BE2C (cell line): Measurements from ENCODE around the gene NDOR1.
A peak's percentile ranks its signal among the peaks of the same experiment; 100 is the strongest.

ENCODE experiments used
- DNase-seq: peaks from one replicate; pipeline ENCODE4 v3.0.0-alpha.2; 2020
- H3K27me3 ChIP-seq: fragments of 250-450 bp; sonication (Bioruptor Pico); 2 replicates; pipeline ENCODE4 v1.5.1; 2020; ENCODE audit warnings: mild to moderate bottlenecking
- H3K36me3 ChIP-seq: fragments of 250-450 bp; sonication (Bioruptor Pico); 2 replicates; pipeline ENCODE4 v1.5.1; 2020; ENCODE audit warnings: mild to moderate bottlenecking
- H3K4me1 ChIP-seq: fragments of 250-450 bp; sonication (Bioruptor Pico); 2 replicates; pipeline ENCODE4 v1.5.1; 2020
- H3K4me3 ChIP-seq: 2 replicates; pipeline ENCODE4 v1.5.1; 2011; ENCODE audit warnings: low read depth, low read length
- H3K9me3 ChIP-seq: fragments of 250-450 bp; sonication (Bioruptor Pico); 2 replicates; pipeline ENCODE4 v1.5.1; 2020
- CTCF ChIP-seq: IDR thresholded peaks from 2 replicates; pipeline ENCODE4 v1.5.1; 2012; ENCODE audit warnings: mild to moderate bottlenecking, low read depth, low read length

NDOR1 gene

DNA sequence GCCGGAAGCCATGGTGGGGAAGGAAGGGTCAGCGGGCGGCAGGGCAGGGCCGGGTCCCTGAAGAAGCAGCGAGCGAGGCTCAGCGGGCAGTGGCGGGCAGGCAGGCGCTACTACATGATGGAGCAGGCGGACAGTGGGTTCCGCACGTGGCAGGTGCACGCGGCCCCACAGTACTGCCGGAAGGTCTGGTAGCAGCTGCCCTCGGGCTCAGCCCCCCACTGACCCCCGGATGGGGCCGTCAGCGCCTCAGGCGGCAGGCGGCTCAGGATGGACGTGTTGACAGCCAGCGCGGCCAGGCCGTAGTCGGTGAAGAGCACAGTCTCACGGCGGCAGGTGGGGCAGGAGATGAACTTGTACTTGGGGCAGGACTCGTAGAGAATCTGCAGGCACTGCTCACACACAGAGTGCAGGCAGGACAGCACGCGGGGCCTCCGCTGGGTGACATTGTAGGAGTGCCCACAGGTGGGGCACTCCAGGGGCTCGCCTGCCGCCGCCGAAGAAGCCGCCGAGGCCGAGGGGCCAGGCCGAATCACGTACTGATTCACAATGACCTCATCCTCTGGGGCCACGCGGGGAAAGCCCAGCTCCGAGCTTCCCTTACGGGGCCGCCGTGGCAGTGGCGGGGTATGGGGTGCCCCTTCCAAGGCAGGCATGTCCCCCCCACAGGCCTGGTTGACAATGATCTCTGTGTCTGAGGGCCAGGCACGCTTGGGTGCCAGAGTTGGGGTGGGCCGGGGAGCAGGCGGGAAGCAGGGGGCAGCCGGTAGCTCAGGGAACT is 15.0 kb downstream of the NDOR1 start:
- H3K27me3 ChIP-seq = no peaks in the 10 kb centered on the region
- no peak overlapping the region for H3K4me3 ChIP-seq
- H3K9me3 ChIP-seq = no peaks in the 10 kb centered on the region
- H3K36me3 ChIP-seq = no peaks in the 10 kb centered on the region
- DNase-seq = no peak
- H3K4me1 ChIP-seq = peaks cover 16% of the 10 kb centered on the region
- no peak for TF ChIP-seq CTCF

DNA sequence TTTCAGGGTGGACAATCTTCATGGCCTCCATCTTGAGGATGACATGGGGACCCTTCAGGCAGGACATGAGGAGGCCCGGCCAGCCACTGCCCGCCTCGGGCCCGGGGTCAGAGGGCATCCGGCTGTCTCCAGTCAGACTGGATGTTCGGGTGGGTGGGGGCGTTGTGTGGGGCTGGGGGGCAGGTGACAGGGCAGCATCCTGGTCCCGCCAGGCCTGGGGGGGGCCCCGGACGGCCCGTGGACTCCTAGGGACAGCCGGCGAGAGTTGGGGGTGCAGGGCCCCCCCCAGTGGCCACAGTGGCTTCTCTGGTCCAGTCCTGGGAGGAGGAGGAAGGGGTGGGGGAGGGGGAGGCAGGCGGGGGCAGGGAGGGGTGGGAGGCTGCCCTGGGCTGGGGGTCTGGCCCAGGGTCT is 15.6 kb downstream of the NDOR1 start:
- peaks cover 16% of the 10 kb centered on the region for H3K4me1 ChIP-seq
- TF ChIP-seq CTCF = no peak
- H3K36me3 ChIP-seq = no peaks in the 10 kb centered on the region
- DNase-seq = no peak
- H3K9me3 ChIP-seq = no peaks in the 10 kb centered on the region
- H3K27me3 ChIP-seq = no peaks in the 10 kb centered on the region
- no peak overlapping the region for H3K4me3 ChIP-seq

DNA sequence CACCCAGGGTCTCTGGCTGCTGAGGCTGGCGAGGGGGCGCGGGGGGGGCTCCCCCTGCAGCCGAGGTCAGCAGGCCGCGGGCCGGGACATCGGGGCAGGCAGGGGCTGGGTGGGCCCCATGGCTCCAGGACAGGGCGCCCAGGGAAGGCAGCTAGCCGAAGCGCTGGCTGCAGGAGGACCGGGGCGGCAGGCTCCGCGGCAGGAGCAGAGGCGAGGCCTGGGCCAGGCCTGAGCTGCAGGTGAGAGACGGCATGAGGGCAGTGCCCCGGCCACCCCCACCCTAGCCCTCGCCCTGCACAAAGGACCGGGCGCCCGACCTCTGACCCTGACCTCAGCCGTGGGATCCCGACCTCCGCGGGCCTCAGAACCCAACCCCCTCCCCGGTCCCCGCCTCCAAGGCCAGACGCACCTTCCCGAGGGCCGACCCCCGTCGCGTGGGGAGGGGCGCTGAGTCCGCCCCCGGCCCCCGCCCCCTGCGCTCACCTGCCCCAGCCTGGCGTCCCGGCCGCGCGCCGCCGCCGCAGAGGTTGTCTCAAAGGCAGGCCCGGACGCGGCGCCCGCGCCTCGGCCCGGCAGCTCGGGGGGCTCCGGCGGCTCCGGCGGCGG is 16.1 kb downstream of the NDOR1 start:
- H3K9me3 ChIP-seq = no peaks in the 10 kb centered on the region
- no peak for TF ChIP-seq CTCF
- no peak for DNase-seq
- no peaks in the 10 kb centered on the region for H3K36me3 ChIP-seq
- H3K4me1 ChIP-seq = peaks cover 16% of the 10 kb centered on the region
- H3K4me3 ChIP-seq = peak overlapping the region; percentile 33
- H3K27me3 ChIP-seq = no peaks in the 10 kb centered on the region

GRCh38 chr9:137222190-137223077 is 16.9 kb downstream of the NDOR1 start, which contains the start of gene RNF208:
RNF208 (minus strand) TSS chr9:137222240; CDS start chr9:137221212, 1,028 bp downstream.
- no peak for TF ChIP-seq CTCF
- Histone ChIP-seq H3K36me3 (no peaks in the 10 kb centered on the region), H3K27me3 (no peaks in the 10 kb centered on the region), H3K9me3 (no peaks in the 10 kb centered on the region), H3K4me1 (peaks cover 16% of the 10 kb centered on the region), H3K4me3 (peak within 1 kb of the TSS; percentile 90)
- no peak for DNase-seq

DNA sequence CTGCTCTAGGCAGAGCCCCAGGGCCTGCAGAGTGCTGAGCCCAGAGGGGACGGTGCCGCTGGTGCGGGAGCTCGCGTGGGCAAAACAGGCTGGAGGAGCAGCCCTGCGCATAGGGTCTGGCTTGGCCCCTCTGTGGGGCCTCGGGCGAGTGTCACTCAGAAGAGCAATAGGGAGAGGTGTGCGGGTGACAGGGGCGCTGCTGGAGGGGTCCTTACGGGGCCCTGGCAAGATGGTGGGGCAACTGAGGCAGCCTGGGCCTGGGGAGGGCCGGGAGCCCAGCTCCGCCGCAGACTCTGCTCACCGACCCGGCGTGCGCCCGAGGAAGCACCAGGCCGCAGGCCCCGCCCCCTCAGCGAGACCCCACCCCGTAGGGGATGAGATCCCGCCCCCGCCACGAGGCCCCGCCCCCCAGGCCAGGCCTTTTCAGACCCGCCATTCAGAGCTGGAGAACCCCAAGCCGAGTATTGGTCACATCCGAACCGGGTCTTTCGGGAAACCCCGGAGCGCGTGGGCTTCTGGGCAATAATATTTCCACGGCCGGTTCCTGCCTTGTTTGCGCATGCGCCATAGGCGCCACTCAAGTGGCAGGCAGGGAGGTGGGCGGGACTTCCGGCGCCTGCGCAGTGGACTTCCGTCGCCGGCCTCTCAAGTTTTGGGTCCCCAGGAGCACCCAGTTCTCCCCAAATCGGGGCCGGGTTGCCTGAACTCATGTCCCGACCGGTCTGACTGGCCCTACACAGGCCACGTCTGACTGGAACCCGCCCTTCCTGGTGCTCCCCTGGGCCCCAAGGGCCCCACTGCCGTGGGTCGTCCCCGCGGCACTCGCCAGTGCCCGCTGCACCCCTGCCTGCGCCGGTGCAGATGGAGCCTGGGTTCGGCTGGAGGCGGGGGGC is 17.8 kb downstream of the NDOR1 start:
- TF ChIP-seq CTCF = no peak
- H3K36me3 ChIP-seq = no peaks in the 10 kb centered on the region
- H3K9me3 ChIP-seq = no peaks in the 10 kb centered on the region
- peak overlapping the region; percentile 90 for H3K4me3 ChIP-seq
- peak; percentile 98 for DNase-seq
- peaks cover 7% of the 10 kb centered on the region for H3K4me1 ChIP-seq
- H3K27me3 ChIP-seq = no peaks in the 10 kb centered on the region
